Activated B cell treated with CpG ODN at 0.5 μM for 24 hours (primary cell): ENCODE measurements around the gene S100A8. TPM values are rescaled to one million over a fixed set of nuclear protein-coding genes. Genes with fewer than 3 reads are reported as not detected.

ENCODE experiments used
- ATAC-seq: fragments of 200-7000 bp; cut with Tn5 transposase; one replicate; pipeline ENCODE4 v1.10.0; 2021; ENCODE audit warnings: low read depth, mild to moderate bottlenecking, moderate library complexity
- CTCF ChIA-PET: fragments of 350-600 bp; sonication (Branson Sonifier 250); formaldehyde crosslinking; loops from one replicate; lab custom pipeline; 2021; ENCODE audit warnings: antibody characterized with exemption; lab: Charles Lee
- POLR2A ChIA-PET: fragments of 350-600 bp; sonication (Branson Sonifier 250); formaldehyde crosslinking; loops from one replicate; lab custom pipeline; 2021; ENCODE audit warnings: antibody characterized with exemption; lab: Charles Lee
- DNase-seq: peaks from one replicate; pipeline ENCODE4 v3.0.0; 2022
- H3K27ac Mint-ChIP-seq: one replicate; pipeline ENCODE4 v1.8.0; 2020; ENCODE audit warnings: mixed read lengths
- H3K27me3 Mint-ChIP-seq: one replicate; pipeline ENCODE4 v1.8.0; 2021; ENCODE audit warnings: mixed read lengths
- H3K36me3 Mint-ChIP-seq: one replicate; pipeline ENCODE4 v1.8.0; 2021; ENCODE audit warnings: low read depth, mixed read lengths
- H3K4me1 Mint-ChIP-seq: one replicate; pipeline ENCODE4 v1.8.0; 2021; ENCODE audit warnings: mixed read lengths
- H3K4me3 Mint-ChIP-seq: one replicate; pipeline ENCODE4 v1.8.0; 2020; ENCODE audit warnings: mild to moderate bottlenecking, mixed read lengths
- H3K9me3 Mint-ChIP-seq: one replicate; pipeline ENCODE4 v1.8.0; 2020; ENCODE audit warnings: mixed read lengths
- intact Hi-C: fragments of 100-400 bp; cut with micrococcal nuclease; formaldehyde crosslinking; loops from one replicate; pipeline ENCODE4 v1.15.1; 2024
- total RNA-seq: library from RNA; stranded (reverse); gene quantifications from 2 replicates; pipeline ENCODE4 v1.2.3, GENCODE V29; 2022
- TF ChIP-seq, protein P1 (sequence below): fragments of 200-600 bp; IDR thresholded peaks from one replicate; pipeline ENCODE4 v1.8.0; 2022; ENCODE audit warnings: antibody characterized with exemption, mild to moderate bottlenecking

Gene S100A8
- total RNA-seq, 1 donor from 2014 or later, result not detected

- TF ChIP-seq, protein P1, sequence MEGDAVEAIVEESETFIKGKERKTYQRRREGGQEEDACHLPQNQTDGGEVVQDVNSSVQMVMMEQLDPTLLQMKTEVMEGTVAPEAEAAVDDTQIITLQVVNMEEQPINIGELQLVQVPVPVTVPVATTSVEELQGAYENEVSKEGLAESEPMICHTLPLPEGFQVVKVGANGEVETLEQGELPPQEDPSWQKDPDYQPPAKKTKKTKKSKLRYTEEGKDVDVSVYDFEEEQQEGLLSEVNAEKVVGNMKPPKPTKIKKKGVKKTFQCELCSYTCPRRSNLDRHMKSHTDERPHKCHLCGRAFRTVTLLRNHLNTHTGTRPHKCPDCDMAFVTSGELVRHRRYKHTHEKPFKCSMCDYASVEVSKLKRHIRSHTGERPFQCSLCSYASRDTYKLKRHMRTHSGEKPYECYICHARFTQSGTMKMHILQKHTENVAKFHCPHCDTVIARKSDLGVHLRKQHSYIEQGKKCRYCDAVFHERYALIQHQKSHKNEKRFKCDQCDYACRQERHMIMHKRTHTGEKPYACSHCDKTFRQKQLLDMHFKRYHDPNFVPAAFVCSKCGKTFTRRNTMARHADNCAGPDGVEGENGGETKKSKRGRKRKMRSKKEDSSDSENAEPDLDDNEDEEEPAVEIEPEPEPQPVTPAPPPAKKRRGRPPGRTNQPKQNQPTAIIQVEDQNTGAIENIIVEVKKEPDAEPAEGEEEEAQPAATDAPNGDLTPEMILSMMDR, result no peak
- H3K4me3 Mint-ChIP-seq, result no peak overlapping the region
- DNase-seq (no peak), ATAC-seq (no peak)
- H3K4me1 Mint-ChIP-seq, result no peaks in the 10 kb centered on the region
- no peaks in the 10 kb centered on the region for H3K36me3 Mint-ChIP-seq
- POLR2A ChIA-PET, result no interaction called here
- peaks cover 34% of the 10 kb centered on the region for H3K27me3 Mint-ChIP-seq
- no peak overlapping the region for H3K27ac Mint-ChIP-seq
- no peaks in the 10 kb centered on the region for H3K9me3 Mint-ChIP-seq
- intact Hi-C loops, result no loop called here
- CTCF ChIA-PET, result no interaction called here
These were observed 39.7 kb upstream of the S100A8 start for GRCh38 chr1:153430561-153430960.

DNA sequence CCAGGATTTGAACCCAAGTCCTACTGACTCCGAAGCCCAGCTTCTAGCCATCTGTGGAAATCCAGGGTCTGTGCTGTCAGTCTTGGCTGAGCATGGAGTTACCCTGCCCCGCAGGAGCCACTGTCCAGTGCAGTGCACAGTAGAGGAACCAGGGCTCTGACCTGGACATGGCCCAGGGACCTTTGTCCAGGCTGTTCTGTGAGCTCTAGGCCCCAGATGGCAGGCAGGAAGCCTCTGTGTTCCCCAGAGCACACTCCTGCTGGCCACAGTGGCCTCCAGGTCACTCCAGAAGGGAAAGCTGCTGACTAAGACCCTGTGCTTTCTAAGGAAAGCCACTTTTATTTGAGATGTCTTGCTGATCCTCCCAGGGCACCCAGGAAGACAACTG is 39.3 kb upstream of the S100A8 start:
- intact Hi-C loops, result no loop called here
- no peak for ATAC-seq
- no peaks in the 10 kb centered on the region for H3K9me3 Mint-ChIP-seq
- H3K4me1 Mint-ChIP-seq, result no peaks in the 10 kb centered on the region
- ChIA-PET POLR2A (no interaction called here), CTCF (no interaction called here)
- peaks cover 38% of the 10 kb centered on the region for H3K27me3 Mint-ChIP-seq
- no peak for DNase-seq
- TF ChIP-seq, protein P1, result no peak
- no peak overlapping the region for H3K4me3 Mint-ChIP-seq
- H3K36me3 Mint-ChIP-seq, result no peaks in the 10 kb centered on the region
- H3K27ac Mint-ChIP-seq, result no peak overlapping the region

- POLR2A ChIA-PET, result no interaction called here
These were observed 38.6 kb upstream of the S100A8 start for GRCh38 chr1:153429266-153430165.

DNA sequence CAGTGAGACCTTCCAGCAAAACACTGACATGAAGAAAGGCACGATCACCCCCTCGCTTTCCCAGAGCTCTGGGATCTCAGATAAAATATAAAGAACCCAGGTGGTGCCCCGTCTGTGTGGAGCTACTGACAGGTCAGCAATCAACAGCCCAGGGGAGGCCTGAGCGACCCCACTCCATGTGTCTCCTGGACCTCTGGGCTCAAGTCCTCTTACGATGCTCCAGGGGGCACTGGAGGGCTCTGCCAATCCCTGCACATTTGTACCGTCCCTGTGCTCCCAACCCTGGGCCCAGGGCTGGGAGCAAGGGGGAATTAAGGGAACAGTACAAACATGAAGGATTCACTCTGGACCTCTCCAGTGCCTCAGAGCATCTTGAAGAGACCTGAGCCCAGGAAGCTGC is 37.9 kb upstream of the S100A8 start:
- no peak for DNase-seq
- intact Hi-C loops, result no loop called here
- ATAC-seq, result no peak
- ChIA-PET POLR2A (no interaction called here), CTCF (no interaction called here)
- Mint-ChIP-seq H3K27ac (no peak overlapping the region), H3K9me3 (no peaks in the 10 kb centered on the region), H3K27me3 (peaks cover 35% of the 10 kb centered on the region), H3K4me1 (no peaks in the 10 kb centered on the region), H3K36me3 (no peaks in the 10 kb centered on the region), H3K4me3 (no peak overlapping the region)
- TF ChIP-seq, protein P1, result no peak

More at GRCh38 chr1:153429266-153430165, 38.6 kb upstream of the S100A8 start:
- Mint-ChIP-seq H3K4me3 (no peak overlapping the region), H3K9me3 (no peaks in the 10 kb centered on the region), H3K36me3 (no peaks in the 10 kb centered on the region), H3K27ac (no peak overlapping the region), H3K27me3 (peaks cover 41% of the 10 kb centered on the region), H3K4me1 (no peaks in the 10 kb centered on the region)
- TF ChIP-seq, protein P1, result no peak
- DNase-seq (no peak), ATAC-seq (no peak)
- CTCF ChIA-PET, result no interaction called here
- intact Hi-C loops, result no loop called here

DNA sequence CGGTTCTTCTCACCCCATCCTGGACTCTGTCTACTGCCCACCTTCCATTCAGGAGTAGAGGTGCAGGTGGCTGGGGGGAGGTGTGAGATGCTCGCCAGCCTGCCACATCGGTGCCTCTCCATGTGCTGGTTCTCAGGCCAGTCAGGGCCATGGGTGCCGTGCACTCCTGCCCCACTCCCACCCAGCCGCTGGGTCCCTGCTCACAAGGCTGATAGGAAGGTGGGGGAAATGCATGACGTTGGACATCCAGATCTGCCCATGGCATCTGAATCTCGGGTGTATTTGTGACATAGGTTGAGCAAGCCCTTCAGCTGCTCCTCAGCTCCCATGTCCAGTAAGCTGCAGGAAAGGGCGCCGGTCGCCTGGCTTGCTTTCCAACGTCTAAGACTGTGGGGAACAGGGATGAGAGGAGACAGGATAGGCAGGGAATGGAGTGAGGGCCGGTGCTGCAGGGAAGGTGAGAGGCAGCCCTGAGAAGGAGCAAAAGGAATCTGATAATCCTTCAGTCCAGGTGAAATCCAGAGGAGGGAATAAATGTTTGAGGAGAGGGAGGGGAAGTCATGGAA is 37.3 kb upstream of the S100A8 start:
- no peaks in the 10 kb centered on the region for H3K4me1 Mint-ChIP-seq
- TF ChIP-seq, protein P1, result no peak
- no peaks in the 10 kb centered on the region for H3K9me3 Mint-ChIP-seq
- ATAC-seq (no peak), DNase-seq (no peak)
- CTCF ChIA-PET, result no interaction called here
- intact Hi-C loops, result no loop called here
- no peak overlapping the region for H3K27ac Mint-ChIP-seq
- peaks cover 28% of the 10 kb centered on the region for H3K27me3 Mint-ChIP-seq
- H3K36me3 Mint-ChIP-seq, result no peaks in the 10 kb centered on the region
- no peak overlapping the region for H3K4me3 Mint-ChIP-seq
- POLR2A ChIA-PET, result no interaction called here
